ENCODE data around the gene SMPDL3B. TPM values are rescaled to one million over a fixed set of nuclear protein-coding genes. Genes with fewer than 3 reads are reported as not detected.

The SMPDL3B gene
- total RNA-seq, 6 donors from 2014 or later, result 7.3 to 57.1 (median 27.2) TPM

GRCh38 chr1:27959792-27960603, 25.2 kb downstream of the SMPDL3B start, which contains the start of gene XKR8:
Gene XKR8, plus strand, starts transcription at chr1:27959973. Its CDS starts 97 bp downstream, at chr1:27960070.
- Histone ChIP-seq H3K4me1 (peaks cover 18 to 33% (median 24%) of the 10 kb centered on the region in 4 donors), H3K27me3 (no peaks in the 10 kb centered on the region), H3K36me3 (peaks cover 2 to 17% (median 10%) of the 10 kb centered on the region in 4 donors), H3K9me3 (no peaks in the 10 kb centered on the region), H3K27ac (peak within 1 kb of the TSS; percentile 87 to 95 (median 94)), H3K4me3 (peak within 1 kb of the TSS; percentile 79 to 87 (median 81))
- peak in 3 of 4 donors; percentile 42 to 86 (median 76) for TF ChIP-seq POLR2A (IDR thresholded peaks at IDR 0.05)
- TF ChIP-seq POLR2AphosphoS5 (IDR thresholded peaks at IDR 0.05), result peak; percentile 26 to 51
- TF ChIP-seq EP300 (IDR thresholded peaks at IDR 0.05), result no peak
- peak; percentile 21 to 85 (median 73) for TF ChIP-seq CTCF (IDR thresholded peaks at IDR 0.05)
- peak; percentile 90 to 97 for DNase-seq
- peak; percentile 95 to 97 for ATAC-seq (ENCODE audit: low FRiP score in 2 of 2)
- WGBS, 2 donors, result 6 to 12% methylated on average over 13 to 17 of the region's 68 CpGs

- ATAC-seq (ENCODE audit: low FRiP score in 2 of 2) (no peak), DNase-seq (no peak)
- Histone ChIP-seq H3K27me3 (no peaks in the 10 kb centered on the region), H3K9me3 (no peaks in the 10 kb centered on the region), H3K36me3 (peaks cover 2 to 27% (median 17%) of the 10 kb centered on the region in 4 donors), H3K27ac (peak overlapping the region; percentile 87 to 95 (median 94)), H3K4me1 (peaks cover 18 to 33% (median 24%) of the 10 kb centered on the region in 4 donors), H3K4me3 (peak overlapping the region; percentile 79 to 87 (median 81))
- TF ChIP-seq EP300 (IDR thresholded peaks at IDR 0.05) (no peak), POLR2A (IDR thresholded peaks at IDR 0.05) (no peak), POLR2AphosphoS5 (IDR thresholded peaks at IDR 0.05) (no peak), CTCF (IDR thresholded peaks at IDR 0.05) (no peak)
- WGBS, 2 donors, result 58 to 59% methylated on average over 12 to 13 of the region's 13 CpGs
These were observed 26.2 kb downstream of the SMPDL3B start for GRCh38 chr1:27960762-27961645.

GRCh38 chr1:27961646-27962221, 26.9 kb downstream of the SMPDL3B start:
- peaks cover 18 to 33% (median 24%) of the 10 kb centered on the region in 4 donors for H3K4me1 ChIP-seq
- DNase-seq (no peak), ATAC-seq (ENCODE audit: low FRiP score in 2 of 2) (no peak)
- H3K4me3 ChIP-seq, result peak overlapping the region in 1 of 4 donors; percentile 81
- WGBS, 2 donors, result 59 to 62% methylated on average over 3 to 4 of the region's 4 CpGs
- no peak for TF ChIP-seq POLR2AphosphoS5 (IDR thresholded peaks at IDR 0.05)
- no peak for TF ChIP-seq EP300 (IDR thresholded peaks at IDR 0.05)
- no peak for TF ChIP-seq POLR2A (IDR thresholded peaks at IDR 0.05)
- TF ChIP-seq CTCF (IDR thresholded peaks at IDR 0.05), result no peak
- H3K27me3 ChIP-seq, result no peaks in the 10 kb centered on the region
- peak overlapping the region; percentile 39 to 95 (median 91) for H3K27ac ChIP-seq
- peaks cover 6 to 34% (median 25%) of the 10 kb centered on the region in 4 donors for H3K36me3 ChIP-seq
- no peaks in the 10 kb centered on the region for H3K9me3 ChIP-seq

- peaks cover 11 to 50% (median 37%) of the 10 kb centered on the region in 4 donors for H3K36me3 ChIP-seq
- H3K9me3 ChIP-seq, result no peaks in the 10 kb centered on the region
- no peak for ATAC-seq (ENCODE audit: low FRiP score in 2 of 2)
- 81 to 94% methylated on average over 3 to 11 of the region's 11 CpGs for WGBS, 2 donors
- peak in 1 of 2 donors; percentile 58 for DNase-seq
- no peak overlapping the region for H3K4me3 ChIP-seq
- no peak overlapping the region for H3K27ac ChIP-seq
- H3K27me3 ChIP-seq, result no peaks in the 10 kb centered on the region
- TF ChIP-seq POLR2A (IDR thresholded peaks at IDR 0.05) (no peak), EP300 (IDR thresholded peaks at IDR 0.05) (no peak), CTCF (IDR thresholded peaks at IDR 0.05) (no peak)
- H3K4me1 ChIP-seq, result peaks cover 18 to 33% (median 24%) of the 10 kb centered on the region in 4 donors
These were observed 28.6 kb downstream of the SMPDL3B start for GRCh38 chr1:27963393-27963792.

All from upper lobe of left lung (tissue), 6 donors.